Keratinocyte (primary cell): ENCODE results near the gene KIFAP3.

Experiments
- EZH2 ChIP-seq: IDR thresholded peaks from one replicate; pipeline ENCODE4 v1.6.1; 2012; ENCODE audit warnings: inconsistent platforms, mild to moderate bottlenecking, low read length, moderate library complexity
- TF ChIP-seq, protein P1 (sequence below), 3 experiments: IDR thresholded peaks in 1 of 3; conservative IDR thresholded peaks in 1 of 3; optimal IDR thresholded peaks in 1 of 3; 2 replicates in 2 of 3; 3 replicates in 1 of 3; pipeline versions ENCODE3 to v1.5.1; 2011; ENCODE audit warnings: low read length in 3 of 3, mild to moderate bottlenecking in 3 of 3, moderate library complexity in 2 of 3, control low read depth in 1 of 3, inconsistent platforms in 1 of 3; ENCODE audit not compliant: insufficient read depth in 2 of 3; ENCODE audit errors: extremely low read depth in 1 of 3

DNA sequence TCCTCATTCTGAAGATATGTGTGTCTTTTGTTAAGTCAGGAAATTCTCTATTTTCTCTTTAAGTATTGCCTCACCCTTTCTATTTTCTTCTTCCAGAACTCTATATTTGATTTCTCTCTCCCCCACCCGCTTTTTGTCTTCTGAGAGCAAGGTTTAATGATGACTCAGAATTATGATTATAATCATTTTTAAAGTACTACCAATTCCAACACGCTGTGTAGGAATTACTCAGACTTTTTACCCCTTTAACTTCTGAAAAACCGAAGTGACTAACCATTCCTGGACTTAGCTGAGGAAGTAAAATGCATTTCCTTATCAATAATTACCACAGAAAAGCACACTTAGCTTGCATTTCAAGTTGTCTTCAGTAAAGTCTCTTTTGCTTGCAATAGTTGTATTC lies 160.0 kb downstream of the KIFAP3 start:
- TF ChIP-seq, protein P1, sequence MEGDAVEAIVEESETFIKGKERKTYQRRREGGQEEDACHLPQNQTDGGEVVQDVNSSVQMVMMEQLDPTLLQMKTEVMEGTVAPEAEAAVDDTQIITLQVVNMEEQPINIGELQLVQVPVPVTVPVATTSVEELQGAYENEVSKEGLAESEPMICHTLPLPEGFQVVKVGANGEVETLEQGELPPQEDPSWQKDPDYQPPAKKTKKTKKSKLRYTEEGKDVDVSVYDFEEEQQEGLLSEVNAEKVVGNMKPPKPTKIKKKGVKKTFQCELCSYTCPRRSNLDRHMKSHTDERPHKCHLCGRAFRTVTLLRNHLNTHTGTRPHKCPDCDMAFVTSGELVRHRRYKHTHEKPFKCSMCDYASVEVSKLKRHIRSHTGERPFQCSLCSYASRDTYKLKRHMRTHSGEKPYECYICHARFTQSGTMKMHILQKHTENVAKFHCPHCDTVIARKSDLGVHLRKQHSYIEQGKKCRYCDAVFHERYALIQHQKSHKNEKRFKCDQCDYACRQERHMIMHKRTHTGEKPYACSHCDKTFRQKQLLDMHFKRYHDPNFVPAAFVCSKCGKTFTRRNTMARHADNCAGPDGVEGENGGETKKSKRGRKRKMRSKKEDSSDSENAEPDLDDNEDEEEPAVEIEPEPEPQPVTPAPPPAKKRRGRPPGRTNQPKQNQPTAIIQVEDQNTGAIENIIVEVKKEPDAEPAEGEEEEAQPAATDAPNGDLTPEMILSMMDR (optimal IDR thresholded peaks at IDR 0.05 in 1 of 3, IDR thresholded peaks at IDR 0.05 in 1 of 3, conservative IDR thresholded peaks at IDR 0.05 in 1 of 3; ENCODE audit: extremely low read depth in 1 of 3, insufficient read depth in 2 of 3, low read length in 3 of 3): no peak
- TF ChIP-seq EZH2: no peak
